PFSK-1 (cell line): Measurements from ENCODE around the gene MAGOH.

Experiments
- POLR2AphosphoS5 ChIP-seq: IDR thresholded peaks from 2 replicates; pipeline ENCODE4 v1.6.1; 2012; ENCODE audit warnings: low read depth, mild to moderate bottlenecking, control low read depth, low read length, moderate library complexity
- TF ChIP-seq, protein P1 (sequence below), 2 experiments: IDR thresholded peaks; 2 replicates each; pipeline versions ENCODE4 v1.6.1 to v1.8.0; 2011 to 2012; ENCODE audit warnings: low read depth in 2 of 2, low read length in 2 of 2, control low read depth in 1 of 2, inconsistent platforms in 1 of 2, mild to moderate bottlenecking in 1 of 2, moderate library complexity in 1 of 2; ENCODE audit not compliant: insufficient read depth in 1 of 2

DNA sequence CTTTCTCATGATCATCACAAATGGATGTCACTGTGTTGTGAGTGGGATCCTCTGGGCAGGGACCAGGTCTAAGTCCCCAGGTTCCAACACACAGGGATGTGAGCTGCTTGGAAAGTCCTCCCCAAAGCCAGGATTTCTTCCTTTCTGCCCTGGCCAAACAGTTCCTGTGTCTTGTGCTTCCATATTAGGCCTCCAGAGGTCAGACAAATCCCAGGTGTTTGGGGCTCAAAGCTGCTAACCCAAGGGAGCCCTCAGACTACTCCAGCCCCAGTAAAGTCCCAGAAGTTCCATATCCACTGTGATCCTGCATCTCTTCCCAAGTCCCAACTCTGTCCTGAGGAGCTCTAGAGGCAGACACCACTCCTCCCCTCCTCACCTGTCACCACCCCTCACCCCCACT, 27.7 kb upstream of the MAGOH start:
- TF ChIP-seq POLR2AphosphoS5: no peak
- TF ChIP-seq, protein P1, sequence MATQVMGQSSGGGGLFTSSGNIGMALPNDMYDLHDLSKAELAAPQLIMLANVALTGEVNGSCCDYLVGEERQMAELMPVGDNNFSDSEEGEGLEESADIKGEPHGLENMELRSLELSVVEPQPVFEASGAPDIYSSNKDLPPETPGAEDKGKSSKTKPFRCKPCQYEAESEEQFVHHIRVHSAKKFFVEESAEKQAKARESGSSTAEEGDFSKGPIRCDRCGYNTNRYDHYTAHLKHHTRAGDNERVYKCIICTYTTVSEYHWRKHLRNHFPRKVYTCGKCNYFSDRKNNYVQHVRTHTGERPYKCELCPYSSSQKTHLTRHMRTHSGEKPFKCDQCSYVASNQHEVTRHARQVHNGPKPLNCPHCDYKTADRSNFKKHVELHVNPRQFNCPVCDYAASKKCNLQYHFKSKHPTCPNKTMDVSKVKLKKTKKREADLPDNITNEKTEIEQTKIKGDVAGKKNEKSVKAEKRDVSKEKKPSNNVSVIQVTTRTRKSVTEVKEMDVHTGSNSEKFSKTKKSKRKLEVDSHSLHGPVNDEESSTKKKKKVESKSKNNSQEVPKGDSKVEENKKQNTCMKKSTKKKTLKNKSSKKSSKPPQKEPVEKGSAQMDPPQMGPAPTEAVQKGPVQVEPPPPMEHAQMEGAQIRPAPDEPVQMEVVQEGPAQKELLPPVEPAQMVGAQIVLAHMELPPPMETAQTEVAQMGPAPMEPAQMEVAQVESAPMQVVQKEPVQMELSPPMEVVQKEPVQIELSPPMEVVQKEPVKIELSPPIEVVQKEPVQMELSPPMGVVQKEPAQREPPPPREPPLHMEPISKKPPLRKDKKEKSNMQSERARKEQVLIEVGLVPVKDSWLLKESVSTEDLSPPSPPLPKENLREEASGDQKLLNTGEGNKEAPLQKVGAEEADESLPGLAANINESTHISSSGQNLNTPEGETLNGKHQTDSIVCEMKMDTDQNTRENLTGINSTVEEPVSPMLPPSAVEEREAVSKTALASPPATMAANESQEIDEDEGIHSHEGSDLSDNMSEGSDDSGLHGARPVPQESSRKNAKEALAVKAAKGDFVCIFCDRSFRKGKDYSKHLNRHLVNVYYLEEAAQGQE (IDR thresholded peaks at IDR 0.05; ENCODE audit: insufficient read depth in 1 of 2, low read depth in 2 of 2, low read length in 2 of 2): no peak
